Embryonic facial prominence (tissue), 1 donor: ENCODE measurements around the gene LIN7A.

ENCODE experiments used
- DNase-seq: peaks from one replicate; pipeline ENCODE4 v3.0.0-alpha.2; 2016; ENCODE audit errors: extremely low spot score

Gene LIN7A, protein sequence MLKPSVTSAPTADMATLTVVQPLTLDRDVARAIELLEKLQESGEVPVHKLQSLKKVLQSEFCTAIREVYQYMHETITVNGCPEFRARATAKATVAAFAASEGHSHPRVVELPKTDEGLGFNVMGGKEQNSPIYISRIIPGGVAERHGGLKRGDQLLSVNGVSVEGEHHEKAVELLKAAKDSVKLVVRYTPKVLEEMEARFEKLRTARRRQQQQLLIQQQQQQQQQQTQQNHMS

GRCh38 chr12:80937391-80938238 is at the start of gene LIN7A:
Gene LIN7A, minus strand, starts transcription at chr12:80937934. Its CDS starts 212 bp downstream, at chr12:80937722.
- DNase-seq, result no peak

DNA sequence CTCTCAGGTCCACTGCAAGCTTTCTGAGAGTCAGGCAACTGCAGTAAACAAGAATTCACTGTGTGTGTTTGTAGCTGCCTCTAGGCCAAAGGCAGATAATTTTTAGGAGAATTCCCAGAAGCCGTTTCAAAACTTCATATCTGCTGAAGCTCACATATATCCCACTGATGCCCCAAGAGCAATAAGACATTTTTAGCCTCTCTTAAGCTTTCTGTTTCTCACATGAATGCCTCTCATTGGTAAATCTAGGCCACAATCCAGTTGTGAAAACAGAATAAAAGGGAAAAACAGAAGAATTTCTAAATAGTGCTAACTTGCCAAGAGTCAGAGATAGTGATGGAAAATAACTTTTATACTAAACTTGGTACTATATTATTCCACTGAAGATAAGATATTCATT is 48.5 kb upstream of the LIN7A start:
- DNase-seq, result no peak

DNA sequence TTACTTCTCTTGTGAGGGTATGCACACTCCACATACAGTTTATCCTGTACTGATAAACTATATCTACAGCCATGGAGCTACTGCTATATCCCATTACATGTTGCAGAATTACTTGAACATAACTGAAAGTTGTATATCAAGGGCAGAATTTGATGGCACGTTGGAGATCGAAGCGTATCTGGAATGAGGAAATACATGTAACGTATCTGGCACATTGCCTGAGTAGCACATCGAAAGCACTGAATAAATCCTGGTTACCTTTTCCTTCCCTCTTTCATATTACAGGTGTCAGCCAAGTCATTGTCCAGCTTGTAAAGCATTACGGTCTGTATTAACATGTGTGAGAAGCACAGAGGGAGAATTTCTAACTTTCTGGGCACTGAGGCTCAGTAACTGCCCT is 42.1 kb upstream of the LIN7A start:
- no peak for DNase-seq

DNA sequence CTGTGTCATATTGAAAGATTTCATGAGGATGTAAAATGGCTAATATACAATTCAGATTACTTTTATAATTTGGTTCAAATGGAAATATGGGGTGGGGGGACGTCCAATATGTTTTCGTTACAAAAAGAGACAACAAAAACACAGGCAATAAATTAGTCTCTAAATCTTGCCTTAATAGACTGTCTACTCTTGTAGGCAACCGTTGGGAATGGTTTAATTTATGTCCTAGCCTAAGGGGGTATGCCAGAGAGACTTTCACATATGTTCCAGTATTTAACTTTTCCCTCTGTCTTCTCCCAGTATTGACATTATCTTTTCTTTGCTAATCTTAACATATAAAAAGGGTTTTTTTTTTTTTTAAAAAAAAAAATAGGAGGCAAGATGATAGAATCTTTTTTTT is 41.5 kb upstream of the LIN7A start:
- no peak for DNase-seq

GRCh38 chr12:80977346-80977745 is 39.6 kb upstream of the LIN7A start:
- no peak for DNase-seq

- DNase-seq, result no peak
Measured at GRCh38 chr12:80968326-80968725, 30.6 kb upstream of the LIN7A start.

DNA sequence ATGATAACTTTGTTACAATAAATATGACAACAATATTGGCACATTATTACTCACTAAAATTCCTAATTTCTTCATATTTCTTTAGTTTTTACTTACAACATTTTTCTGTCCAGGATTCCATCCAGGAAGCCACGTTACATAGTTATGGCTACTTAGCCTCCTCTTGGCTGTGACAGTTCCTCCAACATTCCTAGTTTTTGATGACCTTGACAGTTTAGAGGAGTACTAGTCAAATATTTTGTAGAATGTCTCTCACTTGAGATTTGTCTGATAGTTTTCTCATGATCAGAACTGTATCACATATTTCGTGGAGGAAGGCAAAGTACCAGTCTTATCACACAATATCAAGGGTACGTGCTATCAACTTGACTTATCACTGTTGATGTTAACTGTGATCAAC is 29.8 kb upstream of the LIN7A start:
- no peak for DNase-seq

DNA sequence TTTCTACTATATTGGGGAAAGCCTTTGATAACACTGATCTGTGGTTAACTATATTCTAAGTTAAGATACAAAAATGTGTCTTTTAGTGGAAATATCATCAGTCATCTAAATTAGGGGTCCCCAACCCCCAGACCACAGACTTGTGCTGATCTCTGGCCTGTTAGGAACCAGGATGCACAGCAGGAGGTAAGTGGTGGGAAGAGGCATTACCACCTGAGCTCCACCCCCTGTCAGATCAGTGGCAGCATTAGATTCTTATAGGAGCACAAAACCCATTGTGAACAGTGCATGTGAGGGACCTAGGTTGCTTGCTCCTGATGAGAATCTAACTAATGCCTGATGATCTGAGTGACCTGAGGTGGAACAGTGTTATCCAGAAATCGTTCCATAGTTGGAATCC is 28.3 kb upstream of the LIN7A start:
- no peak for DNase-seq

DNA sequence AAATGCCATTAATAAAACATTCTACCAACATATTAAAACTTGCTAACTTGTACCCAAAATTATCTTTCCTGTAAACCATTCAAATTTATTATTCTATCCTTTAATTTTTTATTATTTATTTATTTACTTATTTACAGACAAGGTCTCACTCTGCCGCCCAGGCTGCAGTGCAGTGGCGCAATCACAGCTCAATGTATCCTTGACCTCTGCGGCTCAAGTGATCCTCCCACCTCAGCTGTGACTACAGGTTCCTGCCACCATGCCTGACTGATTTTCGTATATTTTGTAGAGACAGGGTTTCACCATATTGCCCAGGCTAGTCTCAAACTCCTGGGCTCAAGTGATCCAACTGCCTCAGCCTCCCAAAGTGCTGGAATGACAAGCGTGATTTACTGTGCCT is 20.4 kb upstream of the LIN7A start:
- DNase-seq, result no peak

DNA sequence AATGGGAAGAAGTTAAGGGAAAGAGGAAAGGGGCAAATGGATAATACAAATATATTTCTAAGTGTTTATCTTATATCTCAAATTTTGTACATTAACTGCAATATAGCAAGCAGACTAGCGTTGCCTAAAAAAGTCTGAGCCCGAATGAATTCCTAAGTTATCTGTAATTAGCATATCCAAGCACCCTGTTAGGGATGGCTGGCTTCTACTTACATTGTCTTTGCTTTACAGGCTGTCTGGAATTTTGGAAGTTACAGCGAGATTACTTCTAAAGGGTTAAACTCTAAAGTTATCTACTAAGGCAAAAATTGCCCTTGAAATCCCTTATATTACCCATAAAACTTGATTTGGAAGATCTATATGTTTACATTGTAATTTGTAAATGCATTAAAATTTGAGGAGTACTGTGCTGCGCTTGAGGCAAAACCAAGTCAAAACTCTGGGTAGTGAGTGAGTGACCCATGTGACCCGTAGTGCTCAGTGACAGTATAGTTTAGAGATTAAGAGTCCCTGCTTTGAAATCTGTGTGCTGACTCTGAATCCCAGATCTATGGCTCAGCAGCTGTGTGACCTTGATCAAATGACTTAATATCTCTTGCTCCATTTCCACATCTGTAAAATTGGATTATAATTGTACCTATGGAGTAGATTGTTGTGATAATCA is 17.3 kb upstream of the LIN7A start:
- DNase-seq, result no peak

DNA sequence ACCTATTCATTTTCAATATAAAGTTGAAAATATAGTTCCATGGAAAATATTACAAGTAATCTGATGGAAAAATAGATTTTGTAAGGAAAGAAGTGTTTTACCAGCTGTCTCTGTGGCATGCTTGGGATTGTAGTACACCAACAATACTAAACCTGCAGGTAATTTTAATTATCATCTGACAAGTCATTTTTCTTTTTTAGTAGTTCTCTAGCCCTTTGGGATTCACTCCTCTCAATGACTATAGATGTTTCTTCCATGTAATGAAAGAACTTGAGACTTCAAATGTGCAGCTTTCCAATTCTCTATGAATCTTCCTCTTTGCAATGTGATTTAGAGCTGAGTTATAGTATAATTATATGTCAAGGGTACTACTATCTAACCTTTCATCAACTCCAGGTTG is 14.7 kb upstream of the LIN7A start:
- DNase-seq, result no peak

GRCh38 chr12:80946591-80946990 is 8.9 kb upstream of the LIN7A start:
- no peak for DNase-seq

DNA sequence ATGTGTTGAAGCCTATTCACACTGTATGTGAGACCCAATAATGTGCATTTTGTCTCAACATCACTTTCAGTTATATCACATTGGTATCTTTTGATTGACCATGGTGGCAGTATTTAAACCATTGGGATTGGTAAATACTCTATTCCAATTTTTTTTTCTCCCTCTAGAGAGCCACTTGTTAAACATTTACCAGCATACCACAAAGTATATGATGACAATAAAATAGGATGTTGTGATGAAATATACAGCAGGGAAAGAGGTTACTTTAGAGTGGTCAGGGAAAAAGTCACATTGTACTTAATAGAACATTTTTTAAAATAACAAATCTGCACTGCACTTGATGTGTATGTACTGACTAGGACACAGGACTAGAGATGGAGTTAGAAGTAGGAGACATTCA is 5.6 kb upstream of the LIN7A start:
- no peak for DNase-seq

DNA sequence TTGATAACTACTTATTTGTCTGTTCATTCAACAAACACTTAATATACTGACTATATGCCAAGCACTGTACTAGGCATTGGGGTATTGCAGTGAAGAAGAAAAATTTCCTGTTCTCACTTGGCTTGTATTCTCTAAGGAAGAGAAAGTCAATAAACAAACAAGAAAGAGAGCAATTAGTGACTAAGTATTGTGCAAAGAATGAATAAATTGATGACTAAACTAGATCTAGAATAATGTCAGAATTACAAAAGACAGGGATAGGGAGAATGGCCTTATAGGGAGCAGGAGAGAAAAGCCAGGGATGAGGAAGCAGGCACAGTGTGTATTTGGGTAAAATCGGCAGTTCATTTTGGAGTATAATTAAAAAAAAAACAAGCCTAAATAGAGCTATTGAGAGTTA is 4.2 kb upstream of the LIN7A start:
- DNase-seq, result no peak

DNA sequence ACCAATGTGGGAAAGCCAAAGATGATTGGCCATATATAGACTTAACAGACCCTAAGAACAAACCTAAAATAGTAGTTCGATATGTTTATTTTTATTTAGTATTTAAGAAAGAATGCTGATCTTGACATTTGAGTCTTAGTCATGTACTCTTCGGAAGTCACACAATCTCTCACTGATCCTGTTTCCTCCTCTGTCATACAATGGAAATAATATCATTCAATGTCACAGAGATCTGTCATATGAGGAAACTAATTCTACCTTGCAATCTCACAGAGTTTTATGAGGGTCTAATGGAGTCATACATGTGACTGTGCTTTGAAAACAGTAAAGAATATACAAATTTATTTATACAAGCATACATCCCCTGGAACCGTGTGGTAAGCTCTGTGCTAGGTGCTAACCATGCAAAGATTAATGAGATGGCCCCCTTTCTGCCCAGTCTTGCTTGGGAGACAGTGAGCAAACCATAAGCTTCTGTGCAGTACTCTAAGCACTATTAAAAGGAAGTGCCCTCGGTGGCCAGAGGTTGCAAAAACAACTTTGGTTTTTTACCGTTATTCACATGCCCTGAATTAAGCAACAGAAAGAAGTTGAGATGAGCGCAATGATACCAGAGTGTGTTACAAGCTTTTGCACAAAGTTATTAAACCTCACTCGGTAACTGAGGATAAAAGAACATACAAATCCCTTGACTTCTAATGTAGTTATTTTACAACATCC is 1.7 kb upstream of the LIN7A start:
- no peak for DNase-seq

- no peak for DNase-seq
Measured at GRCh38 chr12:80938397-80938796, 663 bp upstream of the LIN7A start.

DNA sequence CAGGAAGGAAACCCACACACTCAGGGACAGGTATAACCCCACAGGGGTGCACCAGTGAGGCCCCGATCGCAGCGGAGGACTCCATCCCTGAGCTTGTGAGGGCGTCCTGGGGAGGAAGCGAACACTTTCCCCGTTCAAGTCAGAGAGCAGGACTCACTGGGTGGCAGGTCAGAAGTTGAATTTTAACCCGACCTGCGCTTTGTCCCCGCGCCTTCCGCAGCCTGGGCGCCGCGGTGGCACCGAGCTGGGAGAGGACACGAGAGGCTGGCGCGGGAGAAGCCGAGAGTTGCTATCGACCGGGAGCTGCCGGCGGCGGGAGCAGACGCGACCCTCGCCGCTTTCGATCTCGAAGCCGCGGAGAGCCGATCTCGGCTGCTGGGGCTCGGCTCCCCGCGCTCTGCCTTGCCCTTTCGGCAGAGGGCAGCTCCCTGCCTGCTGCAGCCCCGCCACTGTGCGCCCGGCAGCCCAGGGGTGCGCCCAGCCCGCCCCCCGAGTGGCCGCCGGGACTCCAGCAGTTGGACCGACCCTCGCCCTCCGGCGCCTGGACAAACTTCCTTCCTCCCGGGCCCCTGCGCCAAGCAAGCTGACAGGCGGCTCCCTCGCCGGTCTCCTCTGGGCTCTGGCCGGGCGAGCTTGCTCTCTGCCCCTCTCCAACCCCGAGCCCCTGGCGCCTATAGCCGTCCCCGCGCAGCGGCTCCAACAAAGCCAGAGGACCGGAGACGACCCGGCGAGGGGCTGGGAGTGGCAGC is 918 bp downstream of the LIN7A start:
- DNase-seq, result no peak

GRCh38 chr12:80936353-80936641 is 1.4 kb downstream of the LIN7A start:
- no peak for DNase-seq

DNA sequence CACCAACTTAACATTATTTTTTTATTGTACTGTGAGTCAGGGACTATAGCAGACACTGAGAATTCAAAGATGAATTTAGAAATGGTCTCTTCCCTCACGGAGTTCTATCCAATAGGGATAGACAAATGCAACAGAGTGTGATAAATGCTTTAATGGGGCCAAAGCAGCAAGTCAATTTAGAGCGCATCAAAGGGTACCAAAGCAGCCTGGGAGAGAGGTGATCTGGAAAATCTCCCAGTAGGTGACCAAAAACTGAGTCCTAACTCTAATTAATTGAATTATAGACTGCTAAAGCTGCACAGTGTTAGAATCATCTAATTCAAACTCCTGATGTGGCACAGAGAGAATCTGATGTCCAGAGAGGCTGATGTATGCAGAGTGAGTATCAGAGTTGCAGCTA is 2.6 kb downstream of the LIN7A start:
- DNase-seq, result no peak

DNA sequence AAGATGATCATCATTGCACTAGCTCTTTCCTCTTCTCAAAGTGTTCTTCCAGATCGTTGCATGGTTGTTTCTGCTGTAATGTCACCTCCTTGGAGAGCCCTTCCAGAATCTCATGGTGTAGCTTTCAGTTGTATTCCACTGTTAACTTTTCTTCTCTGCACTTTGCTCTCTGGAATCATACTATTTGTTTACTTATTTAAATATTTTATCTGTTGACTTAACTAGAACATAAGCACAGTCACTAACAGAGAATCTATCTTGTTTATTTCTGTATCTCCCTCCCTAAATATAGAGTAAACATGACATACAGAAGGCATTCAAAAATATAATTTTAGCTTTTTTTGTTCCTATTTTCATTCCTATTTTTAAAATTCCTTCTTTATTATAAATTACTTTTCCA is 11.8 kb downstream of the LIN7A start:
- no peak for DNase-seq

GRCh38 chr12:80925237-80925636 is 12.5 kb downstream of the LIN7A start:
- no peak for DNase-seq

DNA sequence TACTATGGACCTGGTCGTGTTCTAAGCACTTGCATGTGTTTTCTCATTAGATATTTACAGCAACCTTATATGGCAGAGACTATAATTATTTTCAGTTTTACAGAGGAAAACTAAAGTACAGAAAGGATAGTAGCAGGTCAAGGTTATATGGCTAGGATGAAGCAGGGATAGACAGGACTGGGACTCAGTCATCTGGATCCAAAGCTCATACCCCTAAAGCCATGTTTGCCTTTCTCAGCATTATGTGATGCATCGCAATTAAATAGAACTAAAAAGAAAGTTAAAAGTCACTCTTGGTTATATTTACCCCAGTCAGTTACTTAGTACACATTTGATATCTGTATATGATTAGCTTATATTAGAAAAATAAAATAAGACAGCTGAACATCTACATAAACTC is 13.3 kb downstream of the LIN7A start:
- DNase-seq, result no peak
